Ecto neural progenitor cell (in vitro differentiated cells): ENCODE results near the gene AP3B1.

Experiments used
- DNase-seq: peaks from one replicate; pipeline ENCODE4 v3.0.0-alpha.2; 2018; ENCODE audit warnings: low spot score

AP3B1 gene

GRCh38 chr5:77971776-77972468, 322.6 kb downstream of the AP3B1 start:
- DNase-seq: no peak

GRCh38 chr5:77970891-77971290, 323.6 kb downstream of the AP3B1 start:
- no peak for DNase-seq

- DNase-seq: no peak
Observed at GRCh38 chr5:77963795-77964194, 330.7 kb downstream of the AP3B1 start.

- no peak for DNase-seq
Observed at GRCh38 chr5:77960863-77961396, 333.6 kb downstream of the AP3B1 start.

- DNase-seq: no peak
Observed at GRCh38 chr5:77960305-77960704, 334.2 kb downstream of the AP3B1 start.

- DNase-seq: peak; percentile 57
Observed at GRCh38 chr5:77958642-77959330, 335.7 kb downstream of the AP3B1 start.

GRCh38 chr5:77957931-77958521, 336.5 kb downstream of the AP3B1 start:
- peak; percentile 82 for DNase-seq

- DNase-seq: peak; percentile 58
Observed at GRCh38 chr5:77957516-77957915, 337.0 kb downstream of the AP3B1 start.

- no peak for DNase-seq
Observed at GRCh38 chr5:77957081-77957480, 337.4 kb downstream of the AP3B1 start.

GRCh38 chr5:77955577-77955976, 338.9 kb downstream of the AP3B1 start:
- DNase-seq: no peak

- no peak for DNase-seq
Observed at GRCh38 chr5:77953374-77953773, 341.1 kb downstream of the AP3B1 start.

GRCh38 chr5:77952636-77953212, 341.8 kb downstream of the AP3B1 start:
- no peak for DNase-seq
